Osteoblast (primary cell): ENCODE measurements around the gene KRTAP10-9. TPM values are rescaled to one million over a fixed set of nuclear protein-coding genes. Genes with fewer than 3 reads are reported as not detected.
A peak's percentile ranks its signal among the peaks of the same experiment; 100 is the strongest.

Source experiments
- DNase-seq: peaks from one replicate; pipeline ENCODE4 v3.0.0; 2011; ENCODE audit warnings: low spot score, mixed read lengths; ENCODE audit not compliant: insufficient read length; ENCODE audit errors: missing footprints
- H2AFZ ChIP-seq: 2 replicates; pipeline ENCODE4 v1.6.0; 2011; ENCODE audit warnings: mild to moderate bottlenecking, low read length
- H3K27ac ChIP-seq: 2 replicates; pipeline ENCODE4 v1.5.1; 2011; ENCODE audit warnings: mild to moderate bottlenecking, low read depth, low read length, moderate library complexity
- H3K27me3 ChIP-seq: 2 replicates; pipeline ENCODE4 v1.6.0; 2012; ENCODE audit warnings: mild to moderate bottlenecking, control low read depth, inconsistent platforms, low read length, moderate library complexity; ENCODE audit not compliant: insufficient read depth
- H3K36me3 ChIP-seq: 2 replicates; pipeline ENCODE4 v1.5.1; 2011; ENCODE audit warnings: mild to moderate bottlenecking, low read length, control low read depth, moderate library complexity; ENCODE audit not compliant: insufficient read depth
- H3K4me1 ChIP-seq: 2 replicates; pipeline ENCODE4 v1.5.1; 2011; ENCODE audit warnings: mild to moderate bottlenecking, low read length, control low read depth, moderate library complexity; ENCODE audit not compliant: insufficient read depth
- H3K4me2 ChIP-seq: 2 replicates; pipeline ENCODE4 v1.6.0; 2011; ENCODE audit warnings: mild to moderate bottlenecking, low read length; ENCODE audit not compliant: insufficient read depth
- H3K4me3 ChIP-seq: fragments of 200-600 bp; sonication (generic); 3 replicates; pipeline ENCODE4 v1.5.1; 2012; ENCODE audit warnings: mild to moderate bottlenecking, low read length, inconsistent platforms; ENCODE audit not compliant: insufficient read depth
- H3K79me2 ChIP-seq: 2 replicates; pipeline ENCODE4 v1.6.0; 2012; ENCODE audit warnings: mild to moderate bottlenecking, low read length, control low read depth, inconsistent platforms; ENCODE audit not compliant: insufficient read depth
- H3K9me3 ChIP-seq: 2 replicates; pipeline ENCODE4 v1.5.1; 2011; ENCODE audit warnings: low read depth, low read length, control low read depth
- H4K20me1 ChIP-seq: 2 replicates; pipeline ENCODE4 v1.6.0; 2012; ENCODE audit warnings: mild to moderate bottlenecking, low read length, control low read depth; ENCODE audit not compliant: insufficient read depth
- CTCF ChIP-seq: IDR thresholded peaks from 2 replicates; pipeline ENCODE4 v1.5.1; 2011; ENCODE audit warnings: mild to moderate bottlenecking, low read depth, low read length, moderate library complexity; ENCODE audit errors: extremely low read depth
- total RNA-seq: library from RNA; depleted of rRNA; stranded (reverse); fragments of >200 nt; gene quantifications from 2 replicates; pipeline ENCODE4 v1.2.3, GENCODE V29; 2012

Gene KRTAP10-9
- total RNA-seq, 1 donor: not detected

GRCh38 chr21:44611551-44611950 lies 15.3 kb upstream of the KRTAP10-9 start:
- no peaks in the 10 kb centered on the region for H4K20me1 ChIP-seq
- no peak overlapping the region for H3K4me2 ChIP-seq
- no peaks in the 10 kb centered on the region for H3K4me1 ChIP-seq
- H3K9me3 ChIP-seq: peaks cover 3% of the 10 kb centered on the region
- DNase-seq: no peak
- no peak overlapping the region for H2AFZ ChIP-seq
- H3K4me3 ChIP-seq: no peak overlapping the region
- no peak overlapping the region for H3K27ac ChIP-seq
- no peaks in the 10 kb centered on the region for H3K79me2 ChIP-seq
- H3K27me3 ChIP-seq: no peaks in the 10 kb centered on the region
- no peak for TF ChIP-seq CTCF
- H3K36me3 ChIP-seq: no peaks in the 10 kb centered on the region

GRCh38 chr21:44612029-44612486 lies 14.8 kb upstream of the KRTAP10-9 start, which contains the start of gene KRTAP10-8:
Gene KRTAP10-8, plus strand, starts transcription at chr21:44612079. Its CDS starts 22 bp downstream, at chr21:44612101.
- Histone ChIP-seq H2AFZ (no peak within 1 kb of the TSS), H3K27me3 (no peaks in the 10 kb centered on the region), H3K4me2 (no peak within 1 kb of the TSS), H3K79me2 (no peaks in the 10 kb centered on the region), H3K36me3 (no peaks in the 10 kb centered on the region), H3K9me3 (peaks cover 3% of the 10 kb centered on the region), H3K4me3 (no peak within 1 kb of the TSS), H3K27ac (no peak within 1 kb of the TSS), H3K4me1 (no peaks in the 10 kb centered on the region), H4K20me1 (no peaks in the 10 kb centered on the region)
- DNase-seq: no peak
- TF ChIP-seq CTCF: no peak

- no peaks in the 10 kb centered on the region for H3K27me3 ChIP-seq
- peaks cover 3% of the 10 kb centered on the region for H3K9me3 ChIP-seq
- H3K4me1 ChIP-seq: no peaks in the 10 kb centered on the region
- H3K4me3 ChIP-seq: no peak overlapping the region
- H3K36me3 ChIP-seq: no peaks in the 10 kb centered on the region
- no peak overlapping the region for H3K4me2 ChIP-seq
- no peak overlapping the region for H2AFZ ChIP-seq
- no peak for TF ChIP-seq CTCF
- H4K20me1 ChIP-seq: no peaks in the 10 kb centered on the region
- peak; percentile 22 for DNase-seq
- no peak overlapping the region for H3K27ac ChIP-seq
- H3K79me2 ChIP-seq: no peaks in the 10 kb centered on the region
Observed at GRCh38 chr21:44612669-44613229, 14.1 kb upstream of the KRTAP10-9 start.

- Histone ChIP-seq H3K4me1 (no peaks in the 10 kb centered on the region), H3K36me3 (no peaks in the 10 kb centered on the region), H3K9me3 (peaks cover 3% of the 10 kb centered on the region), H3K4me2 (no peak overlapping the region), H2AFZ (no peak overlapping the region), H3K79me2 (no peaks in the 10 kb centered on the region), H3K27ac (no peak overlapping the region), H3K4me3 (no peak overlapping the region), H3K27me3 (no peaks in the 10 kb centered on the region), H4K20me1 (no peaks in the 10 kb centered on the region)
- DNase-seq: no peak
- TF ChIP-seq CTCF: no peak
Observed at GRCh38 chr21:44613386-44614155, 13.3 kb upstream of the KRTAP10-9 start.
